ENCODE data around the gene BCAR3. TPM values are rescaled to one million over a fixed set of nuclear protein-coding genes. Genes with fewer than 3 reads are reported as not detected.
"Not testable (repeated sequence)": the region's sequence is repeated elsewhere in the genome, so short reads cannot be mapped to it uniquely, and the experiment has no call there.

Gene BCAR3
- total RNA-seq, 6 experiments from 2014 or later: 24.4 to 55.1 (median 26.2) TPM

DNA sequence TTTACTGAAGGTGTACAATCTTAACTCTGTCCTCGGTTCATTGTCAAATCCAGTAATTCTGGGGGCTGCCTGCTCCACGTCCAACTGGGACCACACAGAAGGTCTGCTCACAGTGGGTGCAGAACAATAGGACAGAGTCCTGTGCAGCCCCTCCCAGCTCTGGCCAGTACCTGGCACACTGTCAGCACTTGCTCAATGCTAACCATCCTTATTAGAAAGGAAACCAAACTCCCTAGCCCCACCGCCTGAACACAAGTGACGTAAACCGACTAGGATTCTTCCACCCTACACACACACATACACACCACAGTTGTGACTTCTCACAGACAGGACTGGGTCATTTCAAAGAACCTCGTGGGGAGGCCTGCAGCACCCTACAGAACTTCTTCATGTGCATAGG, 5.2 kb downstream of the BCAR3 start:
- H3K4me1 Mint-ChIP-seq (ENCODE audit: low read depth): peaks cover 87% of the 10 kb centered on the region
- DNase-seq: no peak
- peak overlapping the region; percentile 76; the same call in 1 of the 2 replicates for H3K27ac Mint-ChIP-seq
- H3K27me3 Mint-ChIP-seq (ENCODE audit: insufficient read depth): 0 out of 2 replicates have a peak, but pooled peaks cover 2% of the 10 kb centered on the region
- H3K4me3 Mint-ChIP-seq: no peak overlapping the region; the same call in 1 of the 2 replicates
- TF ChIP-seq, protein P1, sequence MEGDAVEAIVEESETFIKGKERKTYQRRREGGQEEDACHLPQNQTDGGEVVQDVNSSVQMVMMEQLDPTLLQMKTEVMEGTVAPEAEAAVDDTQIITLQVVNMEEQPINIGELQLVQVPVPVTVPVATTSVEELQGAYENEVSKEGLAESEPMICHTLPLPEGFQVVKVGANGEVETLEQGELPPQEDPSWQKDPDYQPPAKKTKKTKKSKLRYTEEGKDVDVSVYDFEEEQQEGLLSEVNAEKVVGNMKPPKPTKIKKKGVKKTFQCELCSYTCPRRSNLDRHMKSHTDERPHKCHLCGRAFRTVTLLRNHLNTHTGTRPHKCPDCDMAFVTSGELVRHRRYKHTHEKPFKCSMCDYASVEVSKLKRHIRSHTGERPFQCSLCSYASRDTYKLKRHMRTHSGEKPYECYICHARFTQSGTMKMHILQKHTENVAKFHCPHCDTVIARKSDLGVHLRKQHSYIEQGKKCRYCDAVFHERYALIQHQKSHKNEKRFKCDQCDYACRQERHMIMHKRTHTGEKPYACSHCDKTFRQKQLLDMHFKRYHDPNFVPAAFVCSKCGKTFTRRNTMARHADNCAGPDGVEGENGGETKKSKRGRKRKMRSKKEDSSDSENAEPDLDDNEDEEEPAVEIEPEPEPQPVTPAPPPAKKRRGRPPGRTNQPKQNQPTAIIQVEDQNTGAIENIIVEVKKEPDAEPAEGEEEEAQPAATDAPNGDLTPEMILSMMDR (IDR thresholded peaks at IDR 0.05): no peak
- H3K36me3 Mint-ChIP-seq (ENCODE audit: low read depth): peaks cover 48% of the 10 kb centered on the region
- no peaks in the 10 kb centered on the region for H3K9me3 Mint-ChIP-seq

DNA sequence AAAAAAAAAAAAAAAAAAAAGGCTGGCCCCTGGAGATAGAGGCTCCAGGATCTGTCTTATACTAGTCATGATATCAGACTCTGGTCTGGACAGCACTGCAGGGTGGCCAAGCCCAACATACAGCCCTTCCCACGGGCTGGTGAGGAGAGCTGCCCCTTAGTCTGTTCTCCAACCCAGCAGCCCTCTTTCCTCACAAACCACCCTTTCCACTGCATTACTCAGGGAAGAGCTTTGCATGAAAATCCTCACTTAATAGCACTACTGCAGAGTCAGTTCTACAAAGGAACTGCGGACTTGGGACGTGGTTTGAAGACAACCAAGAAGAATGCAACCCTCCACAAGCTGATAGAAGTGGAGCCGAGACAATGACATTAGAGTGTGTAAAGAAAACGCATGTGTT, 5.7 kb downstream of the BCAR3 start:
- Mint-ChIP-seq H3K36me3 (ENCODE audit: low read depth) (peaks cover 48% of the 10 kb centered on the region), H3K4me3 (peak overlapping the region; percentile 9; the same call in 1 of the 2 replicates), H3K4me1 (ENCODE audit: low read depth) (peaks cover 92% of the 10 kb centered on the region), H3K9me3 (no peaks in the 10 kb centered on the region), H3K27me3 (ENCODE audit: insufficient read depth) (0 out of 2 replicates have a peak, but pooled peaks cover 2% of the 10 kb centered on the region), H3K27ac (peak overlapping the region; percentile 76)
- TF ChIP-seq, protein P1 (IDR thresholded peaks at IDR 0.05): no peak
- DNase-seq: no peak

DNA sequence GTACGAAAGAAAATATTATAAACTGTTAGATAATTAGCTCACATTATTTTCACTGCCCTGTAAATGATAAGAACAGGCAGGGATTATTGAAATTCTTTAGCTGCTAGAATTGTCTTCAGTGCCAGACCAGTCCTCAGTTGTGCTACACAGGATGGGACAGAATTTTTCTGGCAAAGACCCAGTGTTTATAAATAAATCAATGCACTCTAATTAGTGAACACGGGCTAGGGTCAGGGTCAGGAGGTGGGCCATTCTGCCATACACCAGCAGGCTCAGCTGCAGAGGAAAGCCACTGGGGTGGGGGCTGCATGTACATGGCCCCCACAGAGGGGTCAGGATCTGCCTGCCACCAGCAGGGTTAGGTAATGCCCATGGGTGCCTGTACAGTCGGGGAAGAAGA, 6.4 kb downstream of the BCAR3 start:
- Mint-ChIP-seq H3K36me3 (ENCODE audit: low read depth) (peaks cover 42% of the 10 kb centered on the region), H3K4me3 (peak overlapping the region; percentile 52), H3K27me3 (ENCODE audit: insufficient read depth) (no peaks in the 10 kb centered on the region), H3K9me3 (no peaks in the 10 kb centered on the region), H3K27ac (peak overlapping the region; percentile 76), H3K4me1 (ENCODE audit: low read depth) (peaks cover 96% of the 10 kb centered on the region)
- TF ChIP-seq, protein P1 (IDR thresholded peaks at IDR 0.05): no peak
- no peak for DNase-seq

DNA sequence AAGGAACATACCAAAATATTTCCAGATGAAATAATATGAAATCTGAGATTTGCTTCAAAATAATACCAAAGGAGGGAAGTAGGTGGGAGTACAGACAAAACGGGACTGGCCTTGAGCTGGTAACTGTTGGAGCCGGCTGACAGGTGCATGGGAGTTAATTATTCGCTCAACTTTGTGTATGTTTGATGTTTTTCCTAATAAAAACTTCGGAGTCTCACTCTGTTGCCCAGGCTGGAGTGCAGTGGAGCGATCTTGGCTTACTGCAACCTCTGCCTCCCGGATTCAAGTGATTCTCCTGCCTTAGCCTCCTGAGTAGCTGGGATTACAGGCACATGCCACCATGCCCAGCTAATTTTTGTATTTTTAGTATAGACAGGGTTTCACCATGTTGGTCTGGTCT, 7.6 kb downstream of the BCAR3 start:
- H3K36me3 Mint-ChIP-seq (ENCODE audit: low read depth): peaks cover 42% of the 10 kb centered on the region
- not testable (repeated sequence) for H3K9me3 Mint-ChIP-seq; H3K27ac Mint-ChIP-seq; DNase-seq; H3K27me3 Mint-ChIP-seq (ENCODE audit: insufficient read depth); H3K4me3 Mint-ChIP-seq
- peaks cover 97% of the 10 kb centered on the region for H3K4me1 Mint-ChIP-seq (ENCODE audit: low read depth)

DNA sequence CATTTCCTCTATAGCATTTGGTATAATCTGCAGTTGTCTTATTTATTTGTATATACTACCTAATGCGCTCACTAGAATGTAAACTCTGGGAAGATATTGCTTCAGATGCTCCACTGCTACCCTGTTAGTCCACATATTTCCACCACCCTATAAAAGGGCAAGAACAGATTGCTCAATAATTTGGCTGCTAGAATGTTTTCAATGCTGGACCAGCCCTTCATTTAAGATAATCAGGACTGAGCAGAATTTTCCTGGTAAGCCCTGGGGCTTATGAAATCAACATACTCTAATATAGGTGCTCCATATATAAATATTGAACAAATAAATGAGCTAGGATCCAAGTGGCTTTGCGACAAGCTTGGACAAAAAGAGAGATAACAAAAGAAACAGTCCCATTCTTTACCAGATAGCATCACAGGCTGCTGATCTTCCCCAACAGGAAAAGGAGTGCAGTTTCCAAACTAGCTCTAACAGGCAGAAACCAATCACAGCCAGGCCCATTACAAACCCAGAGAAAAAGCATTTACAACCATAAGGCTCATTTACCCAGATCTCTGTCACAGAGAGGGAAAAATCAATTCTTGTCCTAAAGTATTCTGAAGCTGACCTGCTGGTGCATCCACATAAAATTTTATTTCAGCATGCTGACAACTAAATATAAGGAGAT, 8.3 kb downstream of the BCAR3 start:
- Mint-ChIP-seq H3K4me1 (ENCODE audit: low read depth) (peaks cover 94% of the 10 kb centered on the region), H3K27ac (peak overlapping the region; percentile 58), H3K36me3 (ENCODE audit: low read depth) (peaks cover 42% of the 10 kb centered on the region), H3K27me3 (ENCODE audit: insufficient read depth) (no peaks in the 10 kb centered on the region), H3K4me3 (peak overlapping the region; percentile 51), H3K9me3 (no peaks in the 10 kb centered on the region)
- no peak for DNase-seq
- TF ChIP-seq, protein P1 (IDR thresholded peaks at IDR 0.05): no peak

DNA sequence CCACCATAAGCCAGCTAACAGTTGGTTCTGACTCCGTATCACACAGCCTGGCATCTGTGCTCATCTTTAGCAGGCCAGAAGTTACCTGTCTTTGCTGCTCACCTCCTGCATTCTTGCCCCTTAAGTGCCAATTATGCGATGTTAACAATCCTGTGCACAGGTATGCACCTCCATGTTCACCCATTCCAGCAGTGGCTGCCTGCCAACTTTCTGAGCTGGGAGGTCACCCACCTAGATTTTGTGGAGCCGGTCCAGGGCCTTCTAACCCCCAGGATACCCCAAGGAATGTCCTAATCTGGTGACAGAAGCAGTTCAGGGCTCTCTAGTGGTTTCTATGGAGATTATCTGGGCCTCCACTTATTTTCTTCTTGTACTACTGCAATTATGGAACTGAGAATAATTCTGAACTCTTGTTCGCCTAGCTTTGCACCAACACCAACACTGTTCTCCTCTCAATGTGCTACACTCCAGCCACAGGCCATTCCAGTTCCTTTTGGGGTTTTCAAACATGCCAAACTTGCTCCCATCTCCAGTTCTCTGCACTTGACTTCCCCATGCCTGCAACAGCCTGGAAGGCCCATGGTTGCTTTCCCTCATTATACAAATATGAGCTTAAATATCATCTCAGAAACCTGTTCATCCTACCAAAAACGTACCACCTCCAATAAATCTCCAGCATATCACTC, 9.0 kb downstream of the BCAR3 start:
- H3K9me3 Mint-ChIP-seq: no peaks in the 10 kb centered on the region

More for the DNA sequence above, 9.0 kb downstream of the BCAR3 start:
- TF ChIP-seq, protein P1 (IDR thresholded peaks at IDR 0.05): no peak
- Mint-ChIP-seq H3K36me3 (ENCODE audit: low read depth) (peaks cover 45% of the 10 kb centered on the region), H3K27me3 (ENCODE audit: insufficient read depth) (no peaks in the 10 kb centered on the region), H3K27ac (peak overlapping the region; percentile 58), H3K4me3 (peak overlapping the region; percentile 51), H3K4me1 (ENCODE audit: low read depth) (peaks cover 94% of the 10 kb centered on the region)
- no peak for DNase-seq

Data from HFFc6 (cell line).